NCI-H2227 (cell line): ENCODE data around the gene MAPK8IP3.

ENCODE experiments used
- DNase-seq: peaks from one replicate; lab custom pipeline; 2025; ENCODE audit not compliant: unreplicated experiment; lab: John Stamatoyannopoulos, UW

Gene MAPK8IP3, protein sequence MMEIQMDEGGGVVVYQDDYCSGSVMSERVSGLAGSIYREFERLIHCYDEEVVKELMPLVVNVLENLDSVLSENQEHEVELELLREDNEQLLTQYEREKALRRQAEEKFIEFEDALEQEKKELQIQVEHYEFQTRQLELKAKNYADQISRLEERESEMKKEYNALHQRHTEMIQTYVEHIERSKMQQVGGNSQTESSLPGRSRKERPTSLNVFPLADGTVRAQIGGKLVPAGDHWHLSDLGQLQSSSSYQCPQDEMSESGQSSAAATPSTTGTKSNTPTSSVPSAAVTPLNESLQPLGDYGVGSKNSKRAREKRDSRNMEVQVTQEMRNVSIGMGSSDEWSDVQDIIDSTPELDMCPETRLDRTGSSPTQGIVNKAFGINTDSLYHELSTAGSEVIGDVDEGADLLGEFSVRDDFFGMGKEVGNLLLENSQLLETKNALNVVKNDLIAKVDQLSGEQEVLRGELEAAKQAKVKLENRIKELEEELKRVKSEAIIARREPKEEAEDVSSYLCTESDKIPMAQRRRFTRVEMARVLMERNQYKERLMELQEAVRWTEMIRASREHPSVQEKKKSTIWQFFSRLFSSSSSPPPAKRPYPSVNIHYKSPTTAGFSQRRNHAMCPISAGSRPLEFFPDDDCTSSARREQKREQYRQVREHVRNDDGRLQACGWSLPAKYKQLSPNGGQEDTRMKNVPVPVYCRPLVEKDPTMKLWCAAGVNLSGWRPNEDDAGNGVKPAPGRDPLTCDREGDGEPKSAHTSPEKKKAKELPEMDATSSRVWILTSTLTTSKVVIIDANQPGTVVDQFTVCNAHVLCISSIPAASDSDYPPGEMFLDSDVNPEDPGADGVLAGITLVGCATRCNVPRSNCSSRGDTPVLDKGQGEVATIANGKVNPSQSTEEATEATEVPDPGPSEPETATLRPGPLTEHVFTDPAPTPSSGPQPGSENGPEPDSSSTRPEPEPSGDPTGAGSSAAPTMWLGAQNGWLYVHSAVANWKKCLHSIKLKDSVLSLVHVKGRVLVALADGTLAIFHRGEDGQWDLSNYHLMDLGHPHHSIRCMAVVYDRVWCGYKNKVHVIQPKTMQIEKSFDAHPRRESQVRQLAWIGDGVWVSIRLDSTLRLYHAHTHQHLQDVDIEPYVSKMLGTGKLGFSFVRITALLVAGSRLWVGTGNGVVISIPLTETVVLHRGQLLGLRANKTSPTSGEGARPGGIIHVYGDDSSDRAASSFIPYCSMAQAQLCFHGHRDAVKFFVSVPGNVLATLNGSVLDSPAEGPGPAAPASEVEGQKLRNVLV (N-terminal part only)

DNA sequence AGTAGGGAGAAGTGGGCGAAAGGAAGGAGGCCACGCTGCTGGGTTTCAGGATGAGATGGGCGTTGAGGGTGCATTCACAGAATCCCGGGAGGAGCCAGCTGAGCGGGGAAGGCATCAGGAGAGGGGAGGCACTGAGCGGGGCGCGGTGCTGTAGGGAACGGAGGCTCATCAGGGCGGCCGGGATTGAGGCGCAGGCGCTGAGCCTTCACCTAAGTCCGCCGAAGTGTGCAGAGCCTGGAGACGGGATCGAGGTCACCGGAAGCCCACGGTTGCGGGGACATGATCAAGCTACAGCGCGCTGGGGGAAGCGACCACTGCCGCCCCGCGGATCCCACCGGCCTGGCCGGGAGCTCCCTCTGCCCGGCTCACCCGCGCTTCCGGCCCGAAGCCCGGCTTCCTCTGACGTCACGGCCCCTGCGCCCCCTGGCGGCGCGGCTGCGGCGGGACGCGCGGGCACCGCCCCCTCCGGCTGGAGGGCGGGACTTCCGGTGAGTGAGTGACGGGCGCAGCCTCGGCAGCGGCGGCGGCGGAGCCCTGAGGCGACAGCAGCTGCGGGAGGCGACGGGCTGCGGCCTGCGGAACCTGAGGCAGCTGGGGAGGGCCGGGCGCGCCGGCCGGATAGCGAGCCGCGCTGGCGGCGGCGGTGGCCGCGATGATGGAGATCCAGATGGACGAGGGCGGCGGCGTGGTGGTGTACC is at the start of gene MAPK8IP3:
Gene MAPK8IP3, plus strand, starts transcription at position 508 of the 698 bp plus-strand sequence. Its CDS starts 145 bp downstream, at position 653.
- DNase-seq = peak; percentile 94

DNA sequence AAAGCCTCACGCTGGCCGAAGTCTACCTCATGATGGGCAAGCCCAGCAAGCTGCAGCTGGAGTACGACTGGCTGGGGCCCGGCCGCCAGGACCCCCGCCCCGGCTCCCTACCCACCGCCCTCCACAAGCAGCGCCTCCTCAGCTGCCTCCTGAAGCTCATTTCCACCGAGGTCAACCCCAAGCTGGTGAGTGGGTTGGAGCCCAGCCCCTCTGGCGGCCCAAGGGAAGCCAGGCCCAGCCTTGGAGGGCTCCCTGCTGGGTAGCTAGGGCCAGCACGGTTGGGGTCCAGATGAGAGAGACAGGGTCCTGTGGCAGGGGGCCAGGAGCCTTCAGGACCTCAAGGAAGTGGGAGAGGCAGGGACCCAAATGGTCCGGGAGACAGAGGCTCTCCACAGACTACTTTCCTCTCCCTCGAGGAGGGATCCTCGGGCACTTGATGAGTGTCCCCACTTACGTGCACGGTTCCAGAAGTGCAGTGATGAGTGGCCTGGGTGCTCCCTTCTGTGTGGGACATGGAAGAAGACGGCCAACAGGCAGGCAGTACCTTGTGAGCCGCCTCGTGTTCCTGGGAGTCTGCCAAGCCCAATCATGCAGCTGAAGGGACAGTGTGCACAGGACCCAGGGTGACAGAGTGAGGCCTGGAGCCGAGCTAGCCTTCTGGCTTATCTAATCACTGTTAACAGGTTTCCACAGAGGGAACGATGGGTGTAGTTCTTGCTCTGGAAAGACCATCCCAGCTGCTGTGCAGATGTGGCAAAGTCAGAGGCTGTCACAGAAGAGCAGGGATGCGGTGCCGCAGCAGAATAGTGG is 49.0 kb upstream of the MAPK8IP3 start:
- no peak for DNase-seq

DNA sequence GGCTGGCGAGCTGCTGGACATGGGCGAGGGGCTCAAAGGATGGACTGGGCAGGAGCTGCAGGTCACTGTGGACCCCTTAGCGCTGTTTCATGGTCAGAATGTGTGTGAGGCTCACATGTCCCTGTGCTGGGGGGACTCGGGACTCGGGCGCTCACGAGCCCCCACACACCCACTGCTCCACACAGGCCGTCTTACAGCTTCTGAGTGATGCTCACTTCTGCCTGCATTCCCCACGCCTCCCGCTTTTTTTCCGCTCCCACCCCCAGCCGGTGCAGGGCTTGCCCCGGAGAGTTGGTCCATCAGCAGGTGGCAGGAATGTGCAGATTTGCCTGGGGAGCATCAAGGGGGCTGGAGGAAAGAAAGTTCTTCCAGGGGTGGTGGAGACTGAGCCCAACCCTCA is 48.2 kb upstream of the MAPK8IP3 start:
- no peak for DNase-seq

DNA sequence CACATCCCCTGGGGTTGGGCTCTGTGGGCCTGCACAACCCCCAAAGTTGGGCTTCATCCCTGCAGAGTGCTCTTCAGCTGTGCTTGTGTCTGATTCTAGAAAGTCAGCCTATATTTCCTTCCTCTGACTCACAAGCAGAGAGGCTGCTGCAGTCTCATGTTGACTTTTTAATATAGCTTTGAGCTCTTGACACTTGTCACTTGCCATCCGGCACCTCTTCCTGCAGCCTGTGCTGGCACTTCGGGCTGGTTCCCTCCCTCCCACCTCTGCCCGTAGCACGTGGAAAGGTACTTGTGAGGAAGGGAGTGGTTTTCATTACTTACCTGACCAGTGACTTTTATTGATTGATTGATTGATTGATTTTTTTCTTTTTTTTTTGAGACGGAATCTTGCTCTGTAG is 47.0 kb upstream of the MAPK8IP3 start:
- DNase-seq = no peak

DNA sequence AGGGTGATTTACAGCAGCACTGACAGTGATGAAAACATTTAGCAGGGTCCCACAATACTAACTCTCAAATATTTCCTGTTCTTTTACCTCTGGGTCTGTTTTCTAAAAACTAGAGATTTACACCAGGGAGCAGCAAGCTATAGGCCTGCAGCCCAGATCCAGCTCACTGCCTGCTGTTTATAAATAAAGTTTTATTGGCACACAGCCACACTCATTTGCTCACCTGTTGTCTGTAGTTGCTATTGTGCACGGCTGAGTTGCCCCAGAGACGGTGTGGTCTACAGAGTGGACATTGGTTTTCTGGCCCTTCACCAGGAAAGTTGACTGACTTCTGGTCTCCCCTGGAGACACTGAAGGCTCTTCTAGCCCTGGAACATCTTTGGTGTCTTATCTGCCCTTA is 44.2 kb upstream of the MAPK8IP3 start:
- DNase-seq = no peak

DNA sequence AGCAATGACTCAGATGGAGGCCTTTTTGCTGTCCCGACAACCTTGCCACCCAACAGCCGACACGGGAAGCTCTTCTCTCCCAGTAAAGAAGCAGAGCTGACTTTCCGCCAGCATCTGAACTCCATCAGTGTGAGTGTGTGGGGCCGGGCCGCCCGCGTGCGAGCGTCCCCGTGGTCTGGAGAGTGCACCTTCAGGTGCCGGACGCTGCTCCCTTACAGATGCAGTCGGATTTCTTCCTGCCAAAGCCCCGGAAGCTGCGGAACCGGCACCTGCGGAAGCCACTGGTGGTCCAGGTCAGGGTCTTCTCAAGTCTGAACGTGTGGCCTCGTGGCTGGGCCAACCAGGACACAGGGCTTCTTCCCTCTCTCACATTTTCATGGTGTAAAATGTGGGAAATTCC is 43.5 kb upstream of the MAPK8IP3 start:
- DNase-seq = no peak

DNA sequence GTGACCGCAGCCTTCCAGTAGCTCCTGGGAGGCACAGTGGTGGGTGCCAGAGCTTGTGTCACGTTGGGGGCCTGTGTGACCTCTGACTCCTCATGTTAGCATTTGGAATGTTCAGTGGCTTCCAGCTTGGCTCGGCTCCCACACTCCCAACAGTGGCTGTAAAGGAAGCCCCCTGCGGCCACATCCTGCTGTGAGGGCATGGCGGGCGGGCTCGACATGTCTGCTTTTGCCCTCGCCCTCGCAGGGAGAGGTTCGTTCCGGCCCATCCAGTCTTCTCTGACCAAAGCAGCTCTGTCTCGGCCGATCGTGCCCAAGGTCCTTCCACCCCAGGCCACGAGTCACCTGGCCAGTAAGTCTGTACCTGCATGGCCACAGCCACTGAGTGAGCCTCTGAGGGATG is 40.2 kb upstream of the MAPK8IP3 start:
- no peak for DNase-seq

DNA sequence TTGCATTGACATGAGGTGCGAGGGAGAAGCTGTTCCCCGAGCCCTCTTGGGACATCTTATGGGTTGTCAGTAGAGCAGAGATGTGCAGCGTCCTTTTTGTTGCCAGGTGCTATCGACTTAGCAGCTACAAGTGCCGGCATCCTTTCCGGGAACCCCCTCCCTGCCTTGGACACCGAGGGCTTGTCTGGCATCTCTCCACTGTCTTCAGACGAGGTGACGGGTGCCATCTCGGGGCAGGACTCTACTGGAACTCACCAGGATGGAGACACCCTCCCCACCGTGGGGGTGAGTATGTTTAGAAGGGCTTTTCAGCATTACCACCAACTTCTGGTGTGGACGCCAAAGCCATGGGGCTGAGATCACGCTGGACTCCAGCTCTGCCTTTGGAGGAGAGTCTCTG is 39.7 kb upstream of the MAPK8IP3 start:
- no peak for DNase-seq

DNA sequence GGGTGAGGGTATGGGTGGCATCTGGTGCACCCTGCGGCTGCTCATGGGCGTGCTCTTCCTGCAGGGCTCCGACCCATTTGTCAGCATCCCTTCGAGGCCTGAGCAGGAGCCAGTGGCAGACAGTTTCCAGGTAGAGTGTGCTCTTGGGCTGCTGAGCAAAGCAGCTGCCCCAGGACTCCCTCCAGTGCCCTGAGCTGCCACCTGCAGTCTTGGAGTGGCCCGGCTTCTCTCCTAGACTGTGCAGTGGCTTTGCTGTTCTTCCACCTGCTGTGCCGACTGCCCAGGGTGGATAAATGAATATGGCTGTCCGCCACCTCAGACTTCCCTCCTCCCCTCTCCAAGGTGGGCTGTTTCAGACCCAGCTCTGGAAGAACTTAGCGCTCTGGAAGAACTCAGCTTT is 38.7 kb upstream of the MAPK8IP3 start:
- DNase-seq = peak; percentile 38

DNA sequence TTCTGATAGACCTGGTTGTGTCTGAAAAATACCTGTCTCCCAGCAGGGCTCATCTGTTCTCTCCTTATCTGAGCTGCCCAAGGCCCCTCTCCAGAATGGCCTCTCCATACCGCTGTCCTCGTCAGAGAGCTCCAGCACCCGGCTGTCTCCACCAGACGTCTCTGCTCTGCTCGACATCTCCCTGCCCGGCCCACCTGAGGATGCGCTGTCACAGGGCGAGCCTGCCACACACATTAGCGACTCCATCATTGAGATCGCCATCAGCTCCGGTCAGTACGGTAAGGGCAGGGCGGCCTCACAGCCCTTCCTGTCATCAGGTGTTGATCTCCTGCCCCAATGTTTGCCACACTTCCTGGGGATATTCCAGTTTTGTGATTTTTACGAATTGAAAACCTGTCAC is 38.1 kb upstream of the MAPK8IP3 start:
- no peak for DNase-seq

DNA sequence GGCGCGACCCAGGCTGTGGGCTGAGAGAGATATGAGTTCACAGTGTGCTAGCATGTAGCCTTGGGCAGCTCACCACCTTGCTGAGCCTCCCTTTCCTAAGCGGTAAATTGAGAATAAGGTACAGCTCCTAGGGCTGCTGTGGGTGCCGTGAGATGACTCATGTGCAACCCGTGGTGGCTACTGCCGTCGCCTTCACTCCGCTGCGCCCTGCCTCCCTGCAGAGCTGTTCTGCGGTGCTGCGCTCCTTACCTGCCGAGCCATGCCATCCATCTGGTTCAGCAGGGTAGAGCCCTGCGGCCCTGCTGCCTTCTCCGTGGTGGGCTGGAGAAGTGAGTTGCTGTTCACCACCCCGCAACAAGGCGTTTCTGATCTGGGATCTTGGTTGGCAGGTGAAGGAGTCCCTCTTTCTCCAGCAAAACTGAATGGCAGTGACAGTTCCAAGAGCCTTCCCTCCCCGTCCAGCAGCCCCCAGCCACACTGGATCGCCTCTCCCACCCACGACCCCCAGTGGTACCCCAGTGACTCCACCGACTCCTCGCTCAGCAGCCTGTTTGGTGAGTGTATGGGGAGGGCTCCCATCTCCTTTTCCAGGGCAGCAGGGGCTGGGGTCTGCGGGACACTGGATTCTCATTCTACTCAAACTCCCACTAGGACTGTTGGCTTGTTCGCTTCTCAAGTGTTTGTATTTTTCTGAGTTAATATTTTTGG is 37.2 kb upstream of the MAPK8IP3 start:
- DNase-seq = no peak

DNA sequence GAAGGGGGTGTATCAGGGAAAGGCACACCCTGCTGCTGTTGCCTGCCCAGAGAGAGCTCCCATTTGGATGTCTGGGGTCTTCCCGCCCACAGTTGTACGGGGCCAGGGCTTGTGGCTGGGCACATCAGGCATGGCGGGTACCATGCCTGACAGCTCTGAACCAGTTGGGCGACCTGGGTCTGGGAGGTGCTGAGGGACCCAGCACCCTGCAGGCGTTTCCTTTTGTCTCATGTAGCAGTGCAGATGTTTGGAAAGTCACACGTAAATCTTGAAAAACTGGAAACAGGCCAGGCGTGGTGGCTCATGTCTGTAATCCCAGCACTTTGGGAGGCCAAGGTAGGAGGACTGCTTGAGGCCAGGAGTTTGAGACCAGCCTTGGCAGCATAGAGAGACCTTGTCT is 36.3 kb upstream of the MAPK8IP3 start:
- DNase-seq = no peak

DNA sequence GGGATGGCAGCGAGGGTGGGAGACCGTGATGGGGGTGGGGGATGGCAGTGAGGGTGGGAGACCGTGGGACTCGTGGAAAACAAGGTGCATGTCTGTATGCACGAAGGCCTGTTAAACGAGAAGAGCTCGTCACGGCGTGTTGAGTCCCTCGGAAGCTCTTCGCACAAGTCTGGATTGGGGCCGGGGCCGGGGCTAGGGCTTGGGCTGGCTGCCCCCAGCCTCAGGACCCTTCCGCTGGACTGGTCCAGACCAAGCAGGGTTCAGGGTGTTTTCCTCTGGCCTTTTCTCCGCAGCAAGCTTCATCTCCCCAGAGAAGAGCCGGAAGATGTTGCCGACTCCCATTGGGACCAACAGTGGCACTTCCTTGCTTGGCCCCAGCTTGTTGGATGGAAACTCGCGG is 35.6 kb upstream of the MAPK8IP3 start:
- DNase-seq = no peak

DNA sequence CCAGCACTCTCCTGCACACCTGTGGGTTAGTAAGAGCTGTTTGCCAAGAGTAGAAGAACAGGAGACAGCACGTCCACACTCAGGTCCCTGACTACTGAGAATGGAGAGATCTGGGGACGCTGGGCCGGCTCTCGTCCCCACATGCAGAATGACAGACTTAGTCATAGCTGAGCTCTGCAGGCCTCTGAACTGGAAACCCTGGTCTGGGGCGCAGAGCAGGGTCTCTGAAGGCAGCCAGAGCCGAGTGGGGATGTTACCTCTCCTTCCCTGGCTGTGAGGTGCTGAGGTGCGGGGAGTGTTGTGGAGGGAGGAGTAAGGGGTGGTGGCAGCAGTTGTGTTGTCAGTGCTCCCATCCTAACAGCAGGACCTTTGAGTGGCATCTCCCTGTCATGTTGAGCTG is 35.1 kb upstream of the MAPK8IP3 start:
- DNase-seq = no peak

DNA sequence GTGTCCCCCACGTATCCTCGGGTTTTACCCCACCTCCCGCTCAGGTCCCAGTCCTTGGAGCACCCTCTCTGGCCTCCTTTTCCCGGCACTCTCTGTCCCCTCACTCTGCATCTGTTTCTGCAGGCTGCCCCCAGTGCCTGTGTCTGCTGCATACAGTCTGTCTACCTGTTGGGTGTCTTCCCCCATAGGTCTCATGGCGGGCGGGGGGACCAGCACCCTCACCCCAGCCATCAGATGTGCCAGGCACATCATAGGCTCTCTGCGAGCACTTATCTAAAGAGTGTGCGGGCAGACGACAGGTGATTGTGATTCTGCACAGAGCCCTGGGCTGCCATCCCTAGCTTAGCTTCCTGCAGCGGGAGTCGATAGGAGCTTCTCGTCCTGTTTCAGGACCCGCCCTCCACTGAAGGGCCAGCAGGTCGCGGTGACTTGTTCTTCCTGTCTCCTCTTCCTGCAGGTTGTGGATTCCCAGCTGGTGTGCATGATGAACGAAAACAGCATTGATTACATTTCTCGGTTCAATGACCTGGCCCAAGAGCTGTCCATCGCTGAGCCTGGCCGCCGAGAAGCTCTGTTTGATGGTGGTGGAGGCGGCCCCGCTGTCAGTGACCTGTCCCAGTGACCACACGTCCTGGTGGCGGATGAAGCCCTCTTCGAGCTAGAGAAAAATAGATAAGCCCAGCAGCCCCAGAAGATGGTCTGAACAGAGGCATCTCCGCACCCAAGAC is 32.4 kb upstream of the MAPK8IP3 start:
- DNase-seq = no peak

DNA sequence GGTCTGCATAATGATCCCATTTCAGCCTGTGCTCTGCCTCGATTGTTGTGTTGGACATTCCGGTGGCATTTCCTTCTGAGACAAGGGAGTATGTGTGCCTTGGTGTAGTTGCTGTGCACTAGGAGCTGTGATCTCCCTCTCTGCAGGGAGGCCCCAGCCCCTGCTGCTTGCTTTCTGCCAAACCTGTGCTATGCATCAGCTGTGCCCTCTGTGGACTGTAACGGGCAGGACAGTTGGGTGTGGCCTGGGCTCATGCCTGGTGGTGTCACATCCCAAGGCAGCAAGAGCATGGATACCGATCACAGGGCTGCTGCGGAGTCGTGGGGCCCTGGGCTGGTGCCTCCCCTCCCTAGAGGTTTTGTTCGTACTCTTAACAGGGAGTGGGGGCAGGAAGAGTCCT is 31.7 kb upstream of the MAPK8IP3 start:
- DNase-seq = no peak

DNA sequence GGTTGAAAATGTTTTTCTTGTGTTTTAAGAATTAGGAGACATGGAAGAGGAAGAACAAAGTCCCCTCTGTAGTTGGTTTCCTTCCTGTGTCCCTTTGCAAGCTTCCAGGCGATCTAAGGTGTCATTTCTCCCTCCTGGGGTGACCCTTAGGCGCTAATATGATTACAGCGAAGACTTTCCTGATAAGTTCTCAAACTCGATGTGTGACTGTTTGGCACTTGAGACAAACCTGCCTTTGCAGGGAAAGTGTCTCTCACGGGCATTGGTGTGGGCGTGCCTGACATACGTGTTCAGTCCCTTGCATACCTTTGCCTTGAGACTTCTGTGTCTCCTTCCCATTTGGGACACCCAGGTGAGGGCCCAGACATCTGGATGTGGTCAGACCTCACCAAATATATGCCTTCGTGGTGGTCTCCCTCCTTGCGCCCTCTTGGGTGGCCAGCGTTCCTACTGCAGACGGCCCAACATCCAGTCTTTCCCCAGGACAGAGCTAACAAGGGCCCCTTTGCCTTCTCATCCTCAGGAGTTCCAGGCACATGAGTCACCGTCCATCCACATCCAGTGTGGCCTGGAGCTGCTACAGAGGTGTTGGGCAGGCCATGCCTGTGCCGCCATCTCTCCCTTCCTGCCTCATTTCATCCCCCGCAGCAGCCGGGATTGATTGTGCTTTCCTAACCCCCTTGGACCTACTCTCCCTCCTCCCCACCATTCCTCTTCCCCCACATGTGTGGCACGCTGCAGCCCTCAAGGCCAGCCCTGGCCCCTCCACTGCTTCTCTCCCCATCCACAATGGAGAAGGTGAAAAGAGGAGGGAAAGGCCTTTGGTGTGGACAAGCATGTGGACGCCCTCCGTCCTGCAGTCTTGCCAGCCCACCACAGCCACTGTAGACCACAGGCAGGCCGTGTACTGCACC is 31.0 kb upstream of the MAPK8IP3 start:
- DNase-seq = no peak

DNA sequence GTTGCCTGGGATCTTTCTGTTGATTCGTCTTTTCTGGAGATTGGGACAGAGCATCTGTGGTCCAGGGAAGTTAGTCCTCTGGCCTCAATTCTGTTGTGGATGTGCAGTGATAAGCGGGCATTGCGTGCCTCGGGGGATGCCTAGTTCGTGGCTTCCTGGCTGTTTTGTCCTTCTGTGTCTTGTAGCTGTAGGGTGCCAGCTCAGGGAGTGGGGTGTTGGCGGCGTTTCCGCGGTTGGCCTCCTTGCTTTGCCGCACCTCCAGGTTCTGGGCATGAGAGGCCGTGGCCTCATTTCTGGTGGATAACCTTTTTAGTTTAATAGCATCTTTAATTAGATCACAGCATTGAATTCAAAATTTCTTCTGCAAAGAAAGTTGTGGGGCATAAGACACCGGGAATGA is 29.3 kb upstream of the MAPK8IP3 start:
- no peak for DNase-seq
